HepG2 (cell line): ENCODE measurements around the gene ZNF429. TPM values are rescaled to one million over a fixed set of nuclear protein-coding genes. Genes with fewer than 3 reads are reported as not detected.

Source experiments
- ATAC-seq: fragments of 200-7000 bp; cut with Tn5 transposase; 3 replicates; pipeline ENCODE4 v1.9.1; 2020; ENCODE audit warnings: mild to moderate bottlenecking, moderate library complexity
- BruUV-seq: library from RNA; stranded (reverse); fragments of 400-500 nt; replicated peaks from 2 replicates; lab custom pipeline; 2021; lab: Mats Ljungman, UMichigan
- CTCF ChIA-PET: fragments of 300-600 bp; formaldehyde crosslinking; extraction: SDS; loops from one replicate; lab custom pipeline; 2021; ENCODE audit warnings: low total read pairs, inconsistent platforms, low intra/inter-chr PET ratio; lab: Yijun Ruan, JAX
- POLR2A ChIA-PET: fragments of 350-600 bp; sonication (Branson Sonifier 250); formaldehyde crosslinking; loops from one replicate; lab custom pipeline; 2020; ENCODE audit warnings: antibody characterized with exemption, inconsistent platforms; lab: Yijun Ruan, JAX
- DNase-seq: peaks from one replicate; pipeline ENCODE4 v3.0.0-alpha.2; 2015; ENCODE audit warnings: low spot score
- FAIRE-seq: peaks from 3 replicates; lab custom pipeline; 2011; peaks lifted over from hg19 to GRCh38; lab: Jason Lieb, UNC
- H2AFZ ChIP-seq: one replicate; pipeline ENCODE4 v1.6.1; 2011; ENCODE audit warnings: low read length, inconsistent platforms
- H3K27ac ChIP-seq: fragments of 300-600 bp; 3 replicates; pipeline ENCODE4 v1.8.0; 2011; ENCODE audit warnings: mixed run types, mild to moderate bottlenecking, mixed read lengths, low read length, inconsistent platforms; ENCODE audit not compliant: insufficient read depth; ENCODE audit errors: extremely low read length
- H3K27me3 ChIP-seq, 2 experiments: fragments of 200-600 bp in 1 of 2; 2 replicates in 1 of 2; 3 replicates in 1 of 2; pipeline versions ENCODE4 v1.6.0 to v1.8.0; 2011; ENCODE audit warnings: low read length in 2 of 2, mild to moderate bottlenecking in 2 of 2, moderate library complexity in 2 of 2, inconsistent platforms in 1 of 2; ENCODE audit not compliant: insufficient read depth in 2 of 2, control insufficient read depth in 1 of 2
- H3K36me3 ChIP-seq, 2 experiments: fragments of 200-600 bp in 1 of 2; replicated peaks in 1 of 2; 2 replicates in 1 of 2; 3 replicates in 1 of 2; pipeline versions ENCODE4 v1.5.1 to v1.8.0; 2011; ENCODE audit warnings: low read length in 2 of 2, inconsistent platforms in 1 of 2; ENCODE audit not compliant: insufficient read depth in 2 of 2, control insufficient read depth in 1 of 2
- H3K4me1 ChIP-seq: 2 replicates; pipeline ENCODE4 v1.5.1; 2012; ENCODE audit warnings: low read length, inconsistent platforms; ENCODE audit not compliant: insufficient read depth
- H3K4me2 ChIP-seq: 2 replicates; pipeline ENCODE4 v1.6.0; 2011; ENCODE audit warnings: low read depth, low read length, inconsistent platforms
- H3K4me3 ChIP-seq, 3 experiments: fragments of 200-600 bp in 1 of 3; sonication (generic), shearing (Covaris generic) in 1 of 3; replicated peaks in 1 of 3; 2 replicates each; pipeline ENCODE4 v1.5.1; 2011 to 2016; ENCODE audit warnings: low read length in 3 of 3, inconsistent platforms in 2 of 3, low read depth in 2 of 3, mild to moderate bottlenecking in 2 of 3, control low read depth in 1 of 3, mixed read lengths in 1 of 3; ENCODE audit not compliant: insufficient read depth in 1 of 3
- H3K79me2 ChIP-seq: one replicate; pipeline ENCODE4 v1.6.1; 2011; ENCODE audit warnings: low read length, inconsistent platforms; ENCODE audit not compliant: insufficient read depth
- H3K9ac ChIP-seq: 2 replicates; pipeline ENCODE4 v1.6.0; 2011; ENCODE audit warnings: mild to moderate bottlenecking, low read depth, low read length, inconsistent platforms; ENCODE audit not compliant: insufficient read depth
- H3K9me3 ChIP-seq: 2 replicates; pipeline ENCODE4 v1.5.1; 2012; ENCODE audit warnings: mild to moderate bottlenecking, low read length
- H4K20me1 ChIP-seq: 2 replicates; pipeline ENCODE4 v1.6.0; 2011; ENCODE audit warnings: inconsistent platforms, mild to moderate bottlenecking, low read length, moderate library complexity; ENCODE audit not compliant: insufficient read depth
- KLF13 ChIP-seq: sonication (generic); formaldehyde crosslinking; IDR thresholded peaks from 2 replicates; pipeline ENCODE4 v1.4.0; 2020; ENCODE audit warnings: mild to moderate bottlenecking, missing genetic modification reagents
- TBX2 ChIP-seq: sonication (generic); formaldehyde crosslinking; IDR thresholded peaks from 2 replicates; pipeline ENCODE4 v1.5.0; 2020; ENCODE audit warnings: missing genetic modification reagents, mild to moderate bottlenecking, borderline replicate concordance
- ZNF644 ChIP-seq: IDR thresholded peaks from 2 replicates; pipeline ENCODE4 v1.6.1; 2016; ENCODE audit warnings: low read depth
- ZNF790 ChIP-seq: sonication (generic); formaldehyde crosslinking; IDR thresholded peaks from 2 replicates; pipeline ENCODE4 v1.8.0; 2022; ENCODE audit warnings: missing genetic modification reagents, mild to moderate bottlenecking, borderline replicate concordance
- ZSCAN21 ChIP-seq: sonication (generic); formaldehyde crosslinking; IDR thresholded peaks from 2 replicates; pipeline ENCODE4 v1.8.0; 2022; ENCODE audit warnings: mild to moderate bottlenecking, missing genetic modification reagents, moderate library complexity, borderline replicate concordance
- WGBS: methylation state at CpG from one replicate; pipeline ENCODE4 v1.1.6; 2017; ENCODE audit warnings: low lambda C conversion rate; 5-methylcytosine and 5-hydroxymethylcytosine counted together
- in situ Hi-C: cut with HindIII; loops from 2 replicates; pipeline ENCODE4 v1.10.0; 2017; ENCODE audit warnings: low pct_unique_long_range_greater_than_20kb; ENCODE audit not compliant: extremely low pct_ligation_motif_present
- intact Hi-C: fragments of 100-400 bp; cut with micrococcal nuclease; formaldehyde crosslinking; loops from one replicate; pipeline ENCODE4 v1.10.0; 2022; ENCODE audit not compliant: unreplicated experiment
- polyA plus RNA-seq, 8 experiments: library from polyadenylated mRNA; depleted of rRNA in 3 of 8; stranded (reverse) in 7 of 8; unstranded in 1 of 8; fragments of >200 nt; fragmentation: Illumina TruSeq in 4 of 8; extraction: Trizol in 4 of 8; gene quantifications; 2 replicates each; pipeline versions ENCODE4 v1.2.1 to v1.2.3, GENCODE V29; 2011 to 2016; ENCODE audit warnings: low read depth in 4 of 8, missing spikeins in 1 of 8, mixed read lengths in 1 of 8; ENCODE audit not compliant: insufficient read depth in 1 of 8
- total RNA-seq, 5 experiments: library from RNA; depleted of rRNA; stranded (reverse); fragments of >200 nt; fragmentation: Illumina TruSeq; extraction: Trizol; gene quantifications; 2 replicates each; pipeline ENCODE4 v1.2.3, GENCODE V29; 2016; ENCODE audit warnings: low read depth in 1 of 5
- TF ChIP-seq, protein P1 (sequence below): sonication (generic); formaldehyde crosslinking; IDR thresholded peaks from 2 replicates; pipeline ENCODE4 v1.4.0; 2020; ENCODE audit warnings: mild to moderate bottlenecking, missing genetic modification reagents

Gene ZNF429
- total and polyA plus RNA-seq, 2 of the 13 experiments (the other 11 are each of a cell fraction or from before 2014, with no cell fraction given), result 3.3 to 3.4 TPM

DNA sequence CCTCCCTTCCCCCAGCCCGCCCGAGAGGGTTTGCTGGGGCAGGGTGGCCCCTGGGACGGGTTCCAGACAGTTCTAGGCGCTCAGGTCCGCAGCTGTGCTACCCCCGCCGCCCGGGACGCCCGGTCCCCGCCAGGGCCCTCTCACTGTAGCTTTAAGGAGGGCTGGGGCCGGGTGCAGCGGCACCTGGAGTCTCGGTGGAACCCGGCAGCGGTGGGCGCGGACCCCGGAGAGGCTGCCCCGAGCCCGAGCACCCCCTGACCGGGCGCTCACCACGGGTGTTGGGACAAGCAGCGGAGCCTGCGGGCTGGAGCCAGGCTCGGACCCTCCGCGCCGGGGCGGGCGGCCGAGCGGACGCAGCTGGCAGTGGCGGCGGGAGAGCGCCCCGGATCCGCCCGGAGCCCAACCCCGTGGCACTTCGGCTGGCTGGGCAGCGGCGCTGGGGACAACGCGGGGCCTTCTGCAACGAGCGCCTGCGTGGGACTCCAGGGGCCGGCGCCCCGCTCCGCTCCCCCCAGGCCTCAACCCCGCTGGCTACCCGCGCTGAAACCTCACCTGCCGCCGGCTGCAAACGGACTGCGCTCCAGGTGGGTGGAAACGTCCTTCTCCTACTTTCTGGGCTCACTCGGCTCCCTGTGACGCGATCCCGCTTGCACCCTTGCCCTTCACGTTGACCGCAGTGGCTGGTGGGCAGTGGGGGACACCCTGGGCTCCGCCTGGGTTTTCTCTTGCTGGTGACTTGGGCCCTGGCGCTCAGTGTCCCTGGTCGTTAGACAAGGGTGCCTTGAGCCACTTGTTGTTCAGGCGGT, 81.1 kb downstream of the ZNF429 start:
- Histone ChIP-seq H4K20me1 (no peaks in the 10 kb centered on the region), H3K79me2 (no peaks in the 10 kb centered on the region), H3K4me2 (peak overlapping the region; percentile 7; the same call in 1 of the 2 replicates), H3K4me3 (peak overlapping the region in 1 of 3 experiments; percentile 33; a peak in 1 of 6 replicates), H3K9ac (no peak overlapping the region), H3K36me3 (no peaks in the 10 kb centered on the region), H3K4me1 (no peaks in the 10 kb centered on the region), H3K27ac (no peak overlapping the region), H3K9me3 (peaks cover 56% of the 10 kb centered on the region), H3K27me3 (no peaks in the 10 kb centered on the region), H2AFZ (no peak overlapping the region)
- DNase-seq, result no peak
- no peak for TF ChIP-seq ZNF644
- TF ChIP-seq, protein P1, sequence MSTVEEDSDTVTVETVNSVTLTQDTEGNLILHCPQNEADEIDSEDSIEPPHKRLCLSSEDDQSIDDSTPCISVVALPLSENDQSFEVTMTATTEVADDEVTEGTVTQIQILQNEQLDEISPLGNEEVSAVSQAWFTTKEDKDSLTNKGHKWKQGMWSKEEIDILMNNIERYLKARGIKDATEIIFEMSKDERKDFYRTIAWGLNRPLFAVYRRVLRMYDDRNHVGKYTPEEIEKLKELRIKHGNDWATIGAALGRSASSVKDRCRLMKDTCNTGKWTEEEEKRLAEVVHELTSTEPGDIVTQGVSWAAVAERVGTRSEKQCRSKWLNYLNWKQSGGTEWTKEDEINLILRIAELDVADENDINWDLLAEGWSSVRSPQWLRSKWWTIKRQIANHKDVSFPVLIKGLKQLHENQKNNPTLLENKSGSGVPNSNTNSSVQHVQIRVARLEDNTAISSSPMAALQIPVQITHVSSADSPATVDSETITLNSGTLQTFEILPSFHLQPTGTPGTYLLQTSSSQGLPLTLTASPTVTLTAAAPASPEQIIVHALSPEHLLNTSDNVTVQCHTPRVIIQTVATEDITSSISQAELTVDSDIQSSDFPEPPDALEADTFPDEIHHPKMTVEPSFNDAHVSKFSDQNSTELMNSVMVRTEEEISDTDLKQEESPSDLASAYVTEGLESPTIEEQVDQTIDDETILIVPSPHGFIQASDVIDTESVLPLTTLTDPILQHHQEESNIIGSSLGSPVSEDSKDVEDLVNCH (CRISPR knock-in tag), result no peak
- TF ChIP-seq TBX2 (CRISPR knock-in tag), result no peak
- no peak for TF ChIP-seq ZSCAN21
- TF ChIP-seq ZNF790 (CRISPR knock-in tag), result no peak
- ChIA-PET POLR2A (no interaction called here), CTCF (no interaction called here)
- no TSS peak for BruUV-seq
- in situ Hi-C loops (no loop called here), intact Hi-C loops (no loop called here)
- peak; percentile 54 for ATAC-seq
- WGBS, result 61% methylated on average over 9 of the region's 72 CpGs
- FAIRE-seq, result no peak

DNA sequence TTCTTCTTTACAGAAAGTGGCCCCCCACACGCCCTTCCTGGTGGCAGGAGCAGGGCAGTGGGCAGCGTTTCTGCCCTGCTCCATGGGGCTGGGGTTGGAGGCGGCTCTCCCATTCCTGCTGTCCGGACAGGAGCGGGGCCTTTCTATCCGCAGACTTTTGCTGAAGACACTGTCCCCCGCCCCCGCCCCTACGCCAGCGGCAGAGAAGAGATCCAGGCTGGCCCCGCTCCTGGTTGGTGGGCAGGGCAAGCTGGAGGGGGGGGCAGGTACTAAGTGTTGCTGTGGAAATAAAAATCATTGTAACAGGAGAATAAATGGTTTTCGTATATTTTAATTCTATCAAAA, 81.7 kb downstream of the ZNF429 start:
- Histone ChIP-seq H3K36me3 (no peaks in the 10 kb centered on the region), H3K27ac (no peak overlapping the region), H3K79me2 (no peaks in the 10 kb centered on the region), H3K4me3 (no peak overlapping the region), H2AFZ (no peak overlapping the region), H3K4me1 (no peaks in the 10 kb centered on the region), H4K20me1 (no peaks in the 10 kb centered on the region), H3K27me3 (no peaks in the 10 kb centered on the region), H3K9me3 (peaks cover 55% of the 10 kb centered on the region), H3K9ac (no peak overlapping the region), H3K4me2 (no peak overlapping the region)
- CTCF ChIA-PET, result no interaction called here
- POLR2A ChIA-PET, result no interaction called here
- in situ Hi-C loops (no loop called here), intact Hi-C loops (no loop called here)
- WGBS, result 93% methylated on average over 7 of the region's 12 CpGs
- no TSS peak for BruUV-seq
- TF ChIP-seq KLF13, result no peak
- DNase-seq, result no peak
- no peak for FAIRE-seq
- ATAC-seq, result no peak
